HK-2 (cell line): ENCODE data around the gene CELA2A.
A peak's percentile ranks its signal among the peaks of the same experiment; 100 is the strongest.
"Not testable (repeated sequence)": the region's sequence is repeated elsewhere in the genome, so short reads cannot be mapped to it uniquely, and the experiment has no call there.

Experiments
- DNase-seq: peaks from one replicate; pipeline ENCODE4 v3.0.0-alpha.2; 2018; ENCODE audit not compliant: unreplicated experiment

The CELA2A gene

GRCh38 chr1:15500184-15501178 lies 43.9 kb downstream of the CELA2A start:
- no peak for DNase-seq

- DNase-seq, result peak; percentile 44
Measured at GRCh38 chr1:15501208-15502032, 44.9 kb downstream of the CELA2A start.

GRCh38 chr1:15504436-15504835 lies 47.9 kb downstream of the CELA2A start:
- no peak for DNase-seq

- no peak for DNase-seq
Measured at GRCh38 chr1:15506831-15507230, 50.3 kb downstream of the CELA2A start.

- no peak for DNase-seq
Measured at GRCh38 chr1:15507278-15507677, 50.7 kb downstream of the CELA2A start.

GRCh38 chr1:15508700-15509487 lies 52.4 kb downstream of the CELA2A start:
- DNase-seq, result no peak

- no peak for DNase-seq
Measured at GRCh38 chr1:15509586-15509985, 53.1 kb downstream of the CELA2A start.

- DNase-seq, result no peak
Measured at GRCh38 chr1:15510611-15511405, 54.3 kb downstream of the CELA2A start.

GRCh38 chr1:15513192-15513591 lies 56.7 kb downstream of the CELA2A start:
- DNase-seq, result no peak

GRCh38 chr1:15513919-15514318 lies 57.4 kb downstream of the CELA2A start:
- no peak for DNase-seq

GRCh38 chr1:15514557-15514956 lies 58.0 kb downstream of the CELA2A start:
- not testable (repeated sequence) for DNase-seq

- no peak for DNase-seq
Measured at GRCh38 chr1:15515022-15515663, 58.6 kb downstream of the CELA2A start.

GRCh38 chr1:15519625-15520024 lies 63.1 kb downstream of the CELA2A start:
- no peak for DNase-seq

GRCh38 chr1:15521206-15521906 lies 64.8 kb downstream of the CELA2A start:
- DNase-seq, result not testable (repeated sequence)
